Activated naive CD4-positive, alpha-beta T cell treated with anti-CD3 and anti-CD28 coated beads for 36 hours (primary cell): Measurements from ENCODE around the gene SERTM2. TPM values are rescaled to one million over a fixed set of nuclear protein-coding genes. Genes with fewer than 3 reads are reported as not detected.

Experiments used
- CTCF ChIA-PET: fragments of 350-600 bp; sonication (Branson Sonifier 250); formaldehyde crosslinking; loops from one replicate; lab custom pipeline; 2021; ENCODE audit warnings: antibody characterized with exemption; lab: Charles Lee
- DNase-seq: peaks from one replicate; pipeline ENCODE4 v3.0.0-alpha.2; 2020
- H3K27ac Mint-ChIP-seq: one replicate; pipeline ENCODE4 v1.8.0; 2021; ENCODE audit warnings: mild to moderate bottlenecking, mixed read lengths
- H3K27me3 Mint-ChIP-seq: one replicate; pipeline ENCODE4 v1.8.0; 2021; ENCODE audit warnings: low read depth, mixed read lengths
- H3K36me3 Mint-ChIP-seq: one replicate; pipeline ENCODE4 v1.8.0; 2021; ENCODE audit warnings: low read depth, mixed read lengths
- H3K4me1 Mint-ChIP-seq: one replicate; pipeline ENCODE4 v1.8.0; 2021; ENCODE audit warnings: low read depth, mixed read lengths
- H3K4me3 Mint-ChIP-seq: one replicate; pipeline ENCODE4 v1.8.0; 2021; ENCODE audit warnings: mild to moderate bottlenecking, moderate library complexity, mixed read lengths
- H3K9me3 Mint-ChIP-seq: one replicate; pipeline ENCODE4 v1.8.0; 2021; ENCODE audit warnings: mixed read lengths
- intact Hi-C: fragments of 100-400 bp; cut with micrococcal nuclease; formaldehyde crosslinking; loops from one replicate; pipeline ENCODE4 v1.15.1; 2023
- total RNA-seq, 2 experiments: library from RNA; stranded (reverse); gene quantifications; one replicate each; pipeline ENCODE4 v1.2.3, GENCODE V29; 2021

SERTM2 gene
- total RNA-seq, 2 experiments from 2014 or later: 0.05 to 0.25 TPM

DNA sequence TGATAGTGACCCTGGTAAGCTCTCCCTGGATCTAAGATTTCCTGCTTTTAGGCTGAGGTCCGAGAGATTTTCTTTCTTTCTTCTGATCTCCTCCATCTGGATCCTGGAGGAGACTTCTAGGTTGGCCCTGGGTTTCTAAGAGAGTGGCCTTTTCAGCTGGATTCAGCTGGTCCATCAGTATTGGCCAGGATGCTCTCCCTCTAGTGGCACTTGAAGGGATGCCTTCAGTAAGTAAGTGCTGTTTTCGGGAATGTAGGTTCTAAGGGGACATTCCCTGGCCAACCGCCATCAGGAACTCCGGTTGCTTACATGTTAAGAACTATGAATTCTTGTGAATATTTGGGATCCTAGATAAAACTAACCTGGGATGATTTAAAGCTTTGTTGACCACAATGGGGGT is 56.9 kb downstream of the SERTM2 start:
- Mint-ChIP-seq H3K27me3 (peaks cover 4% of the 10 kb centered on the region), H3K36me3 (no peaks in the 10 kb centered on the region), H3K27ac (no peak overlapping the region), H3K9me3 (peaks cover 1% of the 10 kb centered on the region), H3K4me1 (no peaks in the 10 kb centered on the region), H3K4me3 (no peak overlapping the region)
- CTCF ChIA-PET: no interaction called here
- intact Hi-C loops: no loop called here
- no peak for DNase-seq

DNA sequence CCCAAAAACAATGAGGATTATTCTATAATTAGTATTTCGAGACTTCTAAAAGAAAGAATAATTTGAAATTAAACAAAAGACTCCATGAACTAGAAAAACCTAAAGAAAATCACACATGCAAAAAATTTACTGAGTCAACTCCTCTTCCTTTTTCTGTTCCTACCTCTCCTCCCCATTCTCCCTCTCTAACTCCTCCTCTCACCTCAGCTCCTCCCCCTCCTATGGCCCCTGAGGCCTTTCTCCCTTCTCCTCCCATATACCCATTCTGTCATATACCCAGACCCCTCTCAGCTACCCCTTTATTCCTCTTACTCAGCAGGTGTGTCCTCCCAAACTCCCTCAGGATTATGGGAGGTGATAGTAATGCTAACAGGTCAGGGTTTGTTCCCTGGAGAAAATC is 57.4 kb downstream of the SERTM2 start:
- no peaks in the 10 kb centered on the region for H3K4me1 Mint-ChIP-seq
- H3K4me3 Mint-ChIP-seq: no peak overlapping the region
- CTCF ChIA-PET: interaction anchor here (0.6 kb wide), 1 partner anchor 327 kb away, joined by 4 read pairs; no protein-coding TSS in a partner anchor
- H3K27me3 Mint-ChIP-seq: peaks cover 4% of the 10 kb centered on the region
- DNase-seq: no peak
- H3K27ac Mint-ChIP-seq: no peak overlapping the region
- H3K9me3 Mint-ChIP-seq: peaks cover 1% of the 10 kb centered on the region
- intact Hi-C loops: no loop called here
- no peaks in the 10 kb centered on the region for H3K36me3 Mint-ChIP-seq

Other genes starting within 250 kb of the SERTM2 start
- gene CAPN6, start 241.2 kb upstream of the SERTM2 start, total RNA-seq: not detected
- not detected for gene DCX, start 99.5 kb upstream of the SERTM2 start, total RNA-seq
- 10 to 100 TPM; 44.7 to 47.8 TPM for gene ALG13, start 169.5 kb downstream of the SERTM2 start, total RNA-seq